ENCODE results near the gene RPAP3.

DNA sequence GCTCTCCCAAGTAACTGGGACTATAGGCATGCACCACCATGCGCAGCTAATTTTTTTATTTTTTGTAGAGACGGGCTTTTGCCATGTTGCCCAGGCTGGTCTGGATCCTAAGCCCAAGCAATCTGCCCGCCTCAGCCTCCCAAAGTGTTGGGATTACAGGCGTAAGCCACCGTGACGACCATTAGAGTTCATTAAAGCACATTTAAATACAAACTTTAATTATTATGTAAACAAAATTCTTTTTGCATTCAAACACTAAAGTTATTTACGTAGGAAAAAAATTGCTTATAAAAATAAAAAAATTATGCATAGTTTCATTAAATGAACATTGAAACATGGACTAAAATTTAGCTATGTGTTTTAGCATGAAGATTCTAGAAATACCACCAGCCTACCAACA lies 7.2 kb downstream of the RPAP3 start:
- TF ChIP-seq ZNF589 (CRISPR knock-in tag; IDR thresholded peaks at IDR 0.05; ENCODE audit: low read depth) (no peak), KAT2B (IDR thresholded peaks at IDR 0.05; ENCODE audit: low read depth, low read length) (no peak), ETS1 (conservative IDR thresholded peaks at IDR 0.05; ENCODE audit: control insufficient read depth, low read depth, low read length) (no peak), FOXA3 (CRISPR knock-in tag; conservative IDR thresholded peaks at IDR 0.05 in 1 of 2, IDR thresholded peaks at IDR 0.05 in 1 of 2) (no peak), CTCF (IDR thresholded peaks at IDR 0.05 in 2 of 3, conservative IDR thresholded peaks at IDR 0.05 in 1 of 3; ENCODE audit: insufficient read depth in 2 of 3, low read depth in 1 of 3, low read length in 3 of 3) (no peak), POLR2A (conservative IDR thresholded peaks at IDR 0.05) (no peak), SP2 (IDR thresholded peaks at IDR 0.05; ENCODE audit: extremely low read depth, low read depth, low read length, poor library complexity, severe bottlenecking) (no peak), BRCA1 (IDR thresholded peaks at IDR 0.05) (no peak), BRCA1 (CRISPR knock-in tag; IDR thresholded peaks at IDR 0.05) (no peak), EP300 (IDR thresholded peaks at IDR 0.05; ENCODE audit: low read length) (no peak), EZH2 (IDR thresholded peaks at IDR 0.05; ENCODE audit: borderline replicate concordance, low read depth, low read length) (no peak), CREM (IDR thresholded peaks at IDR 0.05; ENCODE audit: low read depth) (no peak)
- TF ChIP-seq, protein P1, sequence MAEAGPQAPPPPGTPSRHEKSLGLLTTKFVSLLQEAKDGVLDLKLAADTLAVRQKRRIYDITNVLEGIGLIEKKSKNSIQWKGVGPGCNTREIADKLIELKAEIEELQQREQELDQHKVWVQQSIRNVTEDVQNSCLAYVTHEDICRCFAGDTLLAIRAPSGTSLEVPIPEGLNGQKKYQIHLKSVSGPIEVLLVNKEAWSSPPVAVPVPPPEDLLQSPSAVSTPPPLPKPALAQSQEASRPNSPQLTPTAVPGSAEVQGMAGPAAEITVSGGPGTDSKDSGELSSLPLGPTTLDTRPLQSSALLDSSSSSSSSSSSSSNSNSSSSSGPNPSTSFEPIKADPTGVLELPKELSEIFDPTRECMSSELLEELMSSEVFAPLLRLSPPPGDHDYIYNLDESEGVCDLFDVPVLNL (CRISPR knock-in tag; IDR thresholded peaks at IDR 0.05; ENCODE audit: low read depth), result no peak
- TF ChIP-seq, protein P2, sequence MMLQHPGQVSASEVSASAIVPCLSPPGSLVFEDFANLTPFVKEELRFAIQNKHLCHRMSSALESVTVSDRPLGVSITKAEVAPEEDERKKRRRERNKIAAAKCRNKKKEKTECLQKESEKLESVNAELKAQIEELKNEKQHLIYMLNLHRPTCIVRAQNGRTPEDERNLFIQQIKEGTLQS (IDR thresholded peaks at IDR 0.05), result no peak
- TF ChIP-seq, protein P2 (CRISPR knock-in tag; conservative IDR thresholded peaks at IDR 0.05), result no peak

Measured in K562 (cell line).